ENCODE measurements around the gene AP3B1.
"Not testable (repeated sequence)": the region's sequence is repeated elsewhere in the genome, so short reads cannot be mapped to it uniquely, and the experiment has no call there.

AP3B1 gene

DNA sequence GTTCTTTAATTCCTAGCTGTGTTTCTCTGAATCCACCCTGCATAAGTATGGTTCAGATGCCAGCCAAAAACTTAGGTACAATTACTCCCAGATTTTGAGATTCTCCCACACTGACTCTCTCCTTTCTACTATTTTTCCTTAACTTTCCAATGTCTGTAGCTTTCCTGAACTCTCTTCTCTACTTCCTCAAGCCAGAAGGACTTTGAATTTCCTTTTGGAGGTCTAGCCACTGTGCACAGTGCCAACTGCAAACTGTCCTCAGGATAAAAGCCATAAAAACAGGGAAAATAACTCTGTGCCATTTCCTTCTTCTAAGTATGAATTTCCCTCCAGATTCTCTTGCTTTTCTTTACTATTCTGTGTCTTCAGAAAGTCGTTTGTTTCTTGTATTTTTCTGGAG lies 157.2 kb downstream of the AP3B1 start:
- DNase-seq: no peak

DNA sequence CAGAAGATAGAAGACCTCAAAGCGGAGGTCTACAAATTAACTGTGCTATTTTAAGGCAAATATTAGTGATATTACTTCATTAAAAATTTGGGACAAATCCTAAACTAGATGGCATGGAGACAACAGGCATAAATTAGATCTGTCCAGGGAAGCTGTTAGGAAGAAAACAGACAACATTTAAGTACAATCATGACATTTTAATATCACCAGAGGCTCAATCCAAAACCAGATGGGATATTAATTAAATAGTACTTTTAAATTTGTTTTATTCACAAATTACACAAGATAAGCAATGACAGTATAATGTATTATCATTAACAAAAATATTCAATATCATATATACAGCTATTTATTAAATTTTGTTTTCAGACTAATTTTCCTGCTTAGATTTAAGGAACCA lies 161.1 kb downstream of the AP3B1 start:
- no peak for DNase-seq

DNA sequence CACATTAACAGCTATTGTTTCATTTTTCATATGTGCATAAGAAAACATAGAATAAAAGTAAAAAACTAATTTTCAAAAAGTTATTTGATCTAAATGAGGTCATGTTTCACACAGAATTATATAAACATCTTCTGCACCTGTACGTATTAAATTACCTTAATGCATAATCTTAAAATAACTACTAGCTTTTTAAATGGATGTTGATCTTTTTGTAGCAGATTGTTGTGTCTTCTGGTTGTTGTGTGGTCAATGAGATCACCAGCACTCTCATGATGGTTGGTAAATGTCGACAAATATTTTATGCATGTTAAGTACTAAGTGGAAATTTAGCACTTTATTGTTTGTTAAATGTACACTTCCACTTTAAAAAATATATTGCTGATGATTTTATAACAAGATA lies 162.0 kb downstream of the AP3B1 start:
- DNase-seq: no peak

DNA sequence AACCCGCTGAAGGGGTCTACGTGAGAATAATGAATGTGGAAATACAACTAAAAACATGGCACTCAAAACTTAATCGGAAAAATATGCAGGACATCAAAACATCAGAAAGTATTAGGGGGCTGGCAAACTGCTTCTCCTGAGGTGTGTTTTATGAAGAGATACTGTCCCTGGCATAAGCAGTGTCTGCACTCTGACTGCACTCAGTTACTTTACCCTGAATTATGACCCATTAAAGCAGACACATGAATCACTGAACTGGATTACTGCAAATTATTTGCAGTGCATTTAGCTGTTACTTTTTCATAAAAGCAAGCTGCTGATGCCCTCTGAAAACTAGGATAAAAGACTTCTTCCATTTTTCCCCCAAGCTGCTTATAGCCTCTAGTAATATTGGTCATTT lies 164.9 kb downstream of the AP3B1 start:
- DNase-seq: no peak

DNA sequence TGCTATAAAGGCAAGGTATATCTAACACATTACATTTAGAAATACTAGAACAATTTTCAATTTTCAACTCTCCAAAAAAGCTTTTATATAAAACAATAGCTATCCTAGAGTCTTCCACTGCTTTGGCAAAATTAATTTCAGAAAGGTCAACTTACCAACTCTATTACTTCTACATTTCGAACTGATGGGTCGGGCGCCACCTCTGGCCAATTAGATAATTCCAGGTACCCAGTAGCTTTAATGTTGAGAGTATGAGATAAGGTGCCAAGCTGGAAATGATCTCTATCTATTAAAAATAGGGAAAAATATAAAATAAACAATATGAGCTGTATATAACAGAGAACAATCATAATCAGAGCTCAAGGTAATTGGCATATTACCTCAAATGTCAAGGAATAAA lies 166.6 kb downstream of the AP3B1 start:
- DNase-seq: no peak

- no peak for DNase-seq
Measured at GRCh38 chr5:78126536-78126935, 168.0 kb downstream of the AP3B1 start.

GRCh38 chr5:78116167-78116566 lies 178.3 kb downstream of the AP3B1 start:
- DNase-seq: no peak

DNA sequence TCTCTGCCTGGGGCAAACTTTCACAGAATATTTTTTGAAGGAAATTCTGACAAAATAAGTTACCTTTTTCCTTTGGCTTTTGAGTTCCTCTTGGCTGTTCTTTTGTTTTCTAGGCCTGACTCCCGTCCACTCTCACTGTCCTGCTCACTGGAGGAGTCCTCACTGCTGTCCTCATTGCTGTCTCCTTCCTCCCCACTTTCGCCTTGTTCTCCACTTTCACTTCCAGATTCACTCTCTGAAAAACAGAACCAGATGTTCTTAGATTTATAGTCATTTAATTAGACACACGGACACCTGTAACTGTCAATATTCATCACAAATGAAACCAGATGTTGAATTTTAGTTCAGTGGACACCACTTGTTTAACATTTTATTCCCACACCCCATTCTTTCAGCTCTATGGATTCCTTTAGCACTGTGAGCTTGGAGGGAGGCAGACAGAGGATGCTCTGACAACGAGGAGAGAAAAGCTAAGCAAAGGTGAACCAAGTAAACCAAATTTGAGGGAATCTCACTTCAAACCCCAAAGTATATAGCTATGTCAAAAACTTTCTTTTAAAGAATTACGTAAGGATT lies 180.7 kb downstream of the AP3B1 start:
- peak; percentile 53 for DNase-seq

- DNase-seq: no peak
Measured at GRCh38 chr5:78112931-78113330, 181.6 kb downstream of the AP3B1 start.

GRCh38 chr5:78109891-78110324 lies 184.6 kb downstream of the AP3B1 start:
- DNase-seq: peak; percentile 54

DNA sequence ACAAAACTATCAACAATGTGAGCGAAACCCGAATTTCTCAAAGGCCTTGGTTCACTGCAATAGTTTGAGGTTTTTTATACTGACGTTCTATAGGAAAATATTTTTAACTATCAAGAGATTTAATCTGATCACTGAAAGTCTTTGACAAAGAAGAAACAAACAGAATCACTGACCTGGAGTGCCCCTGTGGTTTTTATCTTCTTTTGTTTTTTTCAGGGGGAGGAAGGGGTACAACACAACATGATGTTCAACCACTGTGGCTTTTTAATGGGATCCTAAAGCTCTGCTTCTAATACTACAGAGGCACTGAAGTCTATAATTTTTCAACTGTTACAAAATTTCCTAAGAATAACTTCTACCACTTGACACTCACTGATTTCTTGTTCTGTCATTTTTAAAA lies 185.9 kb downstream of the AP3B1 start:
- no peak for DNase-seq

DNA sequence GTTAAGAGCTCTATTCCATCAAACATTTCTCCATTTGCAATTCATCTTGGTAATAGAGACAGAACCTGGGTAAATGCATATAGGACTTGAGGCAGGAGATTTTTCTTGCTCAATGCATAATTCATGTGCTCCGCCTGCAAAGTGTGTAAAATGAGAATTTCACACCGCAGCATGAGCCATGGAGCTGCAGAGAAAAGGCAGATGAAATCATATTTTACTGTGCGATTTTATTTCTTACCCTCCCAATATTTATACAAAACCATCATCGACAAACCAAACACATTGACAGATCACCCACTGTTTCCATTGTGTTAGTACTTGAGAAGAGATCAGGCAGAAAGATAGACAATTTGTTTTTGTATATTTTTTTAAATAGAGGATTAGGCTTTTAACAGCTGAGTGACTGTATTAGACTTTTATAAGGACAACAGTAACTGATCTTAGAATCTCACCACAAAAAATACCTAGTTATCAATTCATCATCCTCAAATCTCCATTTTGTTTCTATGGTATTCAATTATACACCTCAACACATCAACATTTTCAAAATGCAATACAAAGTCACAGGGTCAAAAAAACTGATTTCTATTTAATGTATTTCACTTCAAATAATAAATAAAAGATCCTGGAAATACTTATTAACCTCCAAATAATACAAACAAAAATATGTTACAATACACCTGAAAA lies 191.1 kb downstream of the AP3B1 start:
- no peak for DNase-seq

DNA sequence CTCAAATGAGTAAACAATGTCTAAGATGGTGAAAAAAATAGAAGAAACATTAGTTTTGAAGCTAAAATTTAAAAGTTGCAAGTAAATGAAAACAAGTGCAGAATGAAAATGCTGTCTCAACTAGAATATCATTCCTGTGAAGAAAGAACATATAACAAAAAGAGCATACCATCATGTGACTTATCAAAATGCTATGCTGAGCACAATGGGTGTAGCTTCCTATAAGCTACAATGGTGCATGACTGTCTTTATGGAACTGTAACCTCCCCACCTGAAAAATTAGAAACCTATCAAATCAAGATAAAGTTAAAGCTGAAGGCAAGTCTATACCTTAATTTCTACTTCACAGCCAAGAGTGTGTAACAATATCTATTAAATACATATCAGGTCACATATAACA lies 192.0 kb downstream of the AP3B1 start:
- DNase-seq: no peak

- DNase-seq: no peak
Measured at GRCh38 chr5:78095125-78095524, 199.4 kb downstream of the AP3B1 start.

DNA sequence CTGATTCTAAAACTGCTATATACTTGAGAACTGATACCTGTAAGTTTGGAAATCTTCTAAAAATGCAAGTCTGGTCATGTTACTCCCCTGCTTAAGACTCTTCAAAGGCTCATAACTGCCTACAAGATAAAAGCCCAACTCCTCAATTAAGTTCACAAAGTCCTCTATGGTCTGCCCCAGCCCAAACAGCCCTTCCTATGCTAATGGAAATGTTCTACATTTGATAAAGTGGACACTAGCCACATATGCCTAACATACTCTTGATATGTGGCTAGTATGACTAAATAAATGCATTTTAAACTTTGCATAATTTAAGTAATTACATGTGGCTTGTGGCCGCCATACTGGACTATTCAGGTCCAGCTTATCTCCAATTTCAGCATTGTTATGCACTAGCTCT lies 204.5 kb downstream of the AP3B1 start:
- DNase-seq: no peak

DNA sequence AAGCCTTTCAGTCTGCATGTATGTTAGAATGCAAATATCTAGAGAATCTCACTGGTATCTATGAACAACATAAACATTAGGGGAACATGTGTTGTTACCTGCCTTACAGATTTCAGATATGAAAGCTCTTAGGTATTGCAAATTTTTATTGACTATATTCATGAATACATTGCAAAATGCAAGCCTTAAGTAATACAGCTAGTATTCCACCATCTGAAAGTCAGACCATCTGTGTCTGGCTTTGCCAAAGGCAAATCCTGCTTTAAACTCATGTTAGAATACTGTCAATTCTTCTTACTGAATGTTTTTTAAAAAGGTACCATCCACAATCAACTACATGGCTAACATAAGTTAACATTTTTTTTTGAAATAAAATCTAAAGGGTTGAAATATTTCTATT lies 215.6 kb downstream of the AP3B1 start:
- no peak for DNase-seq

DNA sequence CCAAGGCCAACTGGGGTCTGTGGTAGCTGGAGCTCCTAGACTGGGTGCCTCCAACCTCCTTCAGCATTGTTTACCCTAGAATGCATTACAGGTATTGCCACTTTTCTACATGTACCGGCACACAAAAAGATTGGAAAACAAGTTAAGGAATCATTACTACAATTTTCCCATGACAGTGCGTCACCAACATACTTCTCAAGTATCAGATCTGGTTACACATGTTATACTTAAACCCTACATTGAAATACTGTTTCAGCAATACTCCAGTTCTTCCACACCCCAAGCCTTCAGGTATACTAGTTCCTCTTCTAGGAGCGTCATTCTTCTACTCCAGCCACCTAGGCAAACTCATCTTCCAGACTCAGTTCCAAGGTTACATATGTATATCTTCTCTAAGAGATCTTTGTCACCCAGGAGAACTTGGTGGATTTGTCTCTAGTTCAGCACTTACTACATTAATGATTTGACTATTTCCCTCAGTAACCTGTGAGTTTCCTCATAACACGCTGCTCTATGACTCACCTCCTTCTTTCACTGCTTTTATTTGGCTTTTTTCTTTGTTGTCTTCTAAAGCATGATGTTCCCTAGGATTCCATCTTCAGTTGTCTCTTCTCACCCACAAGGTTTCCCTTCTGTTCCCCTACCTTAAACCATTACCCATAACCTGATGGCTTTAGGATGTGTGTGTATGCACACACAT lies 217.0 kb downstream of the AP3B1 start:
- no peak for DNase-seq

DNA sequence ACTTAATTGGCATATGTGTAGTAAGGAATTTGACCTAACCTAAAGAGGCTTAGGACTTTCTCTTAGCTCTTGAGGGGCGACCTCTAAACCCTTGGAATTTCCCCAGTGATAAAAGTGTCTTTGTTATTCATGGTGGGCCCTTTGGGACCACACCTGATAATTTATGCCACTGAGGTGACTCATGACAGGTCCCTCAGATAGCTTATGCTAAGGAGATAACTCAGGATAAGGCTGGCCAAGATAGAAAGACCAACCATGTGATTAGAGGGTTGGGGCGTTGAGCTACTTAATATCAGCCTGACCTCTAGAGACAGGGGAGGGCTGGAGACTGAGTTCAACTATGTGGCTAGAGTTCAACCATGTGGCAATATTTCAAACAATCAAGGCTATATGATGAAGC lies 218.1 kb downstream of the AP3B1 start:
- no peak for DNase-seq

- no peak for DNase-seq
Measured at GRCh38 chr5:78075301-78075700, 219.2 kb downstream of the AP3B1 start.

DNA sequence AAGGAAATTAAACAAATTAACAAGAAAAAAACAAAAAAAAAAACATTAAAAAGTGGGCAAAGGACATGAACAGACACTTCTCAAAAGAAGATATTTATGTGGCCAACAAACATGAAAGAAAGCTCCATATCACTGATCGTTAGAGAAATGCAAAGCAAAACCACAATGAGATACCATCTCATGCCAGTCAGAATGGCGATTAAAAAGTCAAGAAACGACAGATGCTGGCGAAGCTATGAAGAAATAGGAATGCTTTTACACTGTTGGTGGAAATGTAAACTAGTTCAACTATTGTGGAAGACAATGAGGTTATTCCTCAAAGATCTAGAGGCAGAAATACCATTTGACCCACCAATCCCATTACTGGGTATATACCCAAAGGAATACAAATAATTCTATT lies 223.8 kb downstream of the AP3B1 start:
- not testable (repeated sequence) for DNase-seq

DNA sequence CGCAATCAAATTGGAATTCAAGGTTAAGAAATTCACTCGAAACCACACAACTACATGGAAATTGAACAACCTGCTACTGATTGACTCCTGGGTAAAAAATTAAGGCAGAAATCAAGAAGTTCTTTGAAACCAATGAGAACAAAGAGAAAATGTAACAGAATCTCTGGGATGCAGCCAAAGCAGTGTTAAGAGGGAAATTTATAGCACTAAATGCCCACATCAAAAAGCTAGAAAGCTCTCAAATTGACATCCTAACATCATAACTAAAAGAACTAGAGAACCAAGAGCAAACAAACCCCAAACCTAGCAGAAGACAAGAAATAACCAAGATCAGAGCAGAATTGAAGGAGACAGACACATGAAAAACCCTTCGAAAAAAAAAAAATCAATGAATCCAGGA lies 226.9 kb downstream of the AP3B1 start:
- DNase-seq: not testable (repeated sequence)

DNA sequence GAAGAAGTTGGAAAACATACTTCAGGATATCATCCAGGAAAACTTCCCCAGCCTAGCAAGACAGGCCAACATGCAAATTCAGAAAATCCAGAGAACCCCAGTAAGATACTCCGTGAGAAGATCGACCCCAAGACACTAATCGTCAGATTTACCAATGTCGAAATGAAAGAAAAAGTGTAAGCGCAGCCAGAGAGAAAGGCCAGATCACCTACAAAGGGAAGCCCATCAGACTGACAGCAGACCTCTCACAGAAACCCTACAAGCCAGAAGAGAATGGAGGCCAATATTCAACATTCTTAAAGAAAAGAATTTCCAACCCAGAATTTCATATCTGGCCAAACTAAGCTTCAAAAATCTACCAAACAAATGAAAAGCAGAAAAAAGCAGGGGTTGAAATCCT lies 227.8 kb downstream of the AP3B1 start:
- DNase-seq: not testable (repeated sequence)

DNA sequence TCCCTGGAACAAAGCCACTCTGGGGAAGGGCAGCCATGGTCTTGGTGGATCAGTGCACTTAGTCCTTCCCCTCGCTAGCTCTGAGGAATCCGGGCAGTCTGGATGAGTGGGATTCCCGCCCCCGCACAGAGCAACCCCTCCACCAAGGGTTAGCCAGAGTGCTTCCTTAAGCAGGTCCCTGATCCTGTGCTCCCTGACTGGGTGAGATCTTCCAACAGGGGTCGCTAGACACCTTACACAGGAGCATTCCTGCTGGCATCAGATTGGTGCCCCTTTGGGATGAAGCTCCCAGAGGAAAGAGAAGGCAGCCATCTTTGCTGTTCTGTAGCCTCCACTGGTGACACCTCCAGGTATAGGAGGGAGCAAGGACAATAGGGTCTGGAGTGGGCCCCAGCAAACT lies 228.8 kb downstream of the AP3B1 start:
- DNase-seq: no peak

- DNase-seq: no peak
Measured at GRCh38 chr5:78064941-78065472, 229.5 kb downstream of the AP3B1 start.
